Hematopoietic multipotent progenitor cell treated with erythropoietin and hydrocortisone succinate and interleukin-3 and kit ligand, for 15 days (in vitro differentiated cells): Measurements from ENCODE around the gene HBP1.
A peak's percentile ranks its signal among the peaks of the same experiment; 100 is the strongest.
"Not testable (repeated sequence)": the region's sequence is repeated elsewhere in the genome, so short reads cannot be mapped to it uniquely, and the experiment has no call there.

Experiments used
- DNase-seq: peaks from one replicate; pipeline ENCODE4 v3.0.0-alpha.2; 2015; ENCODE audit warnings: low spot score

The HBP1 gene

GRCh38 chr7:107186240-107186639 is 17.4 kb downstream of the HBP1 start:
- no peak for DNase-seq

GRCh38 chr7:107187774-107188173 is 19.0 kb downstream of the HBP1 start:
- no peak for DNase-seq

GRCh38 chr7:107190090-107190489 is 21.3 kb downstream of the HBP1 start:
- DNase-seq, result no peak

- no peak for DNase-seq
Measured at GRCh38 chr7:107194052-107194451, 25.2 kb downstream of the HBP1 start.

- DNase-seq, result no peak
Measured at GRCh38 chr7:107196834-107197610, 28.2 kb downstream of the HBP1 start.

- DNase-seq, result peak; percentile 39
Measured at GRCh38 chr7:107201795-107202450, 33.1 kb downstream of the HBP1 start.

GRCh38 chr7:107203607-107204006 is 34.8 kb downstream of the HBP1 start:
- no peak for DNase-seq

GRCh38 chr7:107206136-107206535 is 37.3 kb downstream of the HBP1 start:
- DNase-seq, result no peak

- DNase-seq, result no peak
Measured at GRCh38 chr7:107206706-107207105, 37.9 kb downstream of the HBP1 start.

GRCh38 chr7:107207459-107207858 is 38.7 kb downstream of the HBP1 start:
- DNase-seq, result no peak

GRCh38 chr7:107208024-107208521 is 39.3 kb downstream of the HBP1 start:
- DNase-seq, result no peak

- DNase-seq, result no peak
Measured at GRCh38 chr7:107208563-107208962, 39.8 kb downstream of the HBP1 start.

GRCh38 chr7:107209565-107209964 is 40.8 kb downstream of the HBP1 start:
- no peak for DNase-seq

- DNase-seq, result no peak
Measured at GRCh38 chr7:107210400-107210799, 41.6 kb downstream of the HBP1 start.

GRCh38 chr7:107212725-107213124 is 43.9 kb downstream of the HBP1 start:
- DNase-seq, result no peak

- no peak for DNase-seq
Measured at GRCh38 chr7:107213193-107213788, 44.5 kb downstream of the HBP1 start.

- DNase-seq, result no peak
Measured at GRCh38 chr7:107213945-107214344, 45.1 kb downstream of the HBP1 start.

- DNase-seq, result no peak
Measured at GRCh38 chr7:107219563-107220244, 50.9 kb downstream of the HBP1 start.

- DNase-seq, result no peak
Measured at GRCh38 chr7:107220356-107220755, 51.6 kb downstream of the HBP1 start.

GRCh38 chr7:107220806-107221205 is 52.0 kb downstream of the HBP1 start:
- not testable (repeated sequence) for DNase-seq

GRCh38 chr7:107224374-107225223 is 55.8 kb downstream of the HBP1 start:
- no peak for DNase-seq

- no peak for DNase-seq
Measured at GRCh38 chr7:107228291-107228690, 59.5 kb downstream of the HBP1 start.
